ENCODE data around the gene TMCO4.

- TF ChIP-seq POLR2A (IDR thresholded peaks at IDR 0.05; ENCODE audit: low read length) (no peak), GATA1 (IDR thresholded peaks at IDR 0.05; ENCODE audit: low read depth, low read length) (no peak)
These were observed 71.1 kb downstream of the TMCO4 start for GRCh38 chr1:19728413-19729145.

Measured in erythroblast (primary cell).